Measurements from ENCODE around the gene MAN1C1. TPM values are rescaled to one million over a fixed set of nuclear protein-coding genes. Genes with fewer than 3 reads are reported as not detected.

Gene MAN1C1
- total RNA-seq, 1 donor from 2014 or later = 9.1 TPM

- no peak for TF ChIP-seq CTCF (conservative IDR thresholded peaks at IDR 0.05)
- Mint-ChIP-seq H3K4me1 (ENCODE audit: unreplicated experiment) (peaks cover 27% of the 10 kb centered on the region), H3K36me3 (no peaks in the 10 kb centered on the region), H3K27me3 (peaks cover 4% of the 10 kb centered on the region), H3K27ac (no peak overlapping the region), H3K4me3 (no peak overlapping the region), H3K9me3 (peaks cover 8% of the 10 kb centered on the region)
- no peak for DNase-seq (ENCODE audit: extremely low spot score, unreplicated experiment)
Observed at GRCh38 chr1:25714372-25714931, 97.9 kb downstream of the MAN1C1 start.

- no peak for TF ChIP-seq CTCF (conservative IDR thresholded peaks at IDR 0.05)
- H3K9me3 Mint-ChIP-seq = peaks cover 8% of the 10 kb centered on the region
- no peak overlapping the region for H3K4me3 Mint-ChIP-seq
- peaks cover 27% of the 10 kb centered on the region for H3K4me1 Mint-ChIP-seq (ENCODE audit: unreplicated experiment)
- H3K27me3 Mint-ChIP-seq = peaks cover 4% of the 10 kb centered on the region
- H3K27ac Mint-ChIP-seq = no peak overlapping the region
- no peaks in the 10 kb centered on the region for H3K36me3 Mint-ChIP-seq
- no peak for DNase-seq (ENCODE audit: extremely low spot score, unreplicated experiment)
Observed at GRCh38 chr1:25715888-25716287, 99.3 kb downstream of the MAN1C1 start.

- Mint-ChIP-seq H3K36me3 (no peaks in the 10 kb centered on the region), H3K9me3 (peaks cover 8% of the 10 kb centered on the region), H3K27ac (no peak overlapping the region), H3K4me3 (no peak overlapping the region), H3K4me1 (ENCODE audit: unreplicated experiment) (peaks cover 25% of the 10 kb centered on the region), H3K27me3 (peaks cover 4% of the 10 kb centered on the region)
- no peak for DNase-seq (ENCODE audit: extremely low spot score, unreplicated experiment)
- TF ChIP-seq CTCF (conservative IDR thresholded peaks at IDR 0.05) = no peak
Observed at GRCh38 chr1:25716320-25716719, 99.7 kb downstream of the MAN1C1 start.

- Mint-ChIP-seq H3K4me3 (no peak overlapping the region), H3K36me3 (no peaks in the 10 kb centered on the region), H3K27ac (no peak overlapping the region), H3K27me3 (peaks cover 4% of the 10 kb centered on the region), H3K4me1 (ENCODE audit: unreplicated experiment) (peaks cover 14% of the 10 kb centered on the region), H3K9me3 (peaks cover 8% of the 10 kb centered on the region)
- TF ChIP-seq CTCF (conservative IDR thresholded peaks at IDR 0.05) = no peak
- no peak for DNase-seq (ENCODE audit: extremely low spot score, unreplicated experiment)
Observed at GRCh38 chr1:25718732-25719131, 102.1 kb downstream of the MAN1C1 start.

- DNase-seq (ENCODE audit: extremely low spot score, unreplicated experiment) = no peak
- Mint-ChIP-seq H3K4me3 (no peak overlapping the region), H3K27ac (no peak overlapping the region), H3K27me3 (peaks cover 4% of the 10 kb centered on the region), H3K4me1 (ENCODE audit: unreplicated experiment) (peaks cover 7% of the 10 kb centered on the region), H3K9me3 (peaks cover 8% of the 10 kb centered on the region), H3K36me3 (no peaks in the 10 kb centered on the region)
- no peak for TF ChIP-seq CTCF (conservative IDR thresholded peaks at IDR 0.05)
Observed at GRCh38 chr1:25720624-25721023, 104.0 kb downstream of the MAN1C1 start.

All from type B pancreatic cell (in vitro differentiated cells).